Measurements from ENCODE around the gene MPPED1. TPM values are rescaled to one million over a fixed set of nuclear protein-coding genes. Genes with fewer than 3 reads are reported as not detected.

MPPED1 gene
- total RNA-seq, 1 experiment from 2014 or later = not detected

GRCh38 chr22:43540529-43540923 is 128.7 kb downstream of the MPPED1 start:
- Histone ChIP-seq H3K4me1 (ENCODE audit: insufficient read depth, low read length, poor library complexity, severe bottlenecking) (peaks cover 10% of the 10 kb centered on the region), H3K9me3 (ENCODE audit: low read depth, low read length, poor library complexity, severe bottlenecking) (no peaks in the 10 kb centered on the region), H3K27me3 (replicated peaks; ENCODE audit: insufficient read depth, low read depth, low read length, poor library complexity) (no peaks in the 10 kb centered on the region), H3K36me3 (ENCODE audit: insufficient read depth, low read length, poor library complexity, severe bottlenecking) (no peaks in the 10 kb centered on the region), H3K4me3 (ENCODE audit: low read depth, low read length, poor library complexity, severe bottlenecking) (no peak overlapping the region), H3K27ac (ENCODE audit: low read depth, low read length, poor library complexity, severe bottlenecking) (no peak overlapping the region)
- POLR2A ChIA-PET (ENCODE audit: low non-redundant PET) = no interaction called here
- TF ChIP-seq CTCF (conservative IDR thresholded peaks at IDR 0.05; ENCODE audit: low read depth, low read length) = no peak
- TF ChIP-seq EZH2 (IDR thresholded peaks at IDR 0.05; ENCODE audit: borderline replicate concordance, low read depth, low read length, poor library complexity, severe bottlenecking) = no peak
- intact Hi-C loops (cut with micrococcal nuclease; ENCODE audit: unreplicated experiment) = no loop called here
- CTCF ChIA-PET = no interaction called here
- no TSS peak for BruUV-seq (replicated peaks)
- DNase-seq (ENCODE audit: low spot score) = no peak

- ChIA-PET POLR2A (ENCODE audit: low non-redundant PET) (no interaction called here), CTCF (no interaction called here)
- Histone ChIP-seq H3K27ac (ENCODE audit: low read depth, low read length, poor library complexity, severe bottlenecking) (no peak overlapping the region), H3K9me3 (ENCODE audit: low read depth, low read length, poor library complexity, severe bottlenecking) (no peaks in the 10 kb centered on the region), H3K36me3 (ENCODE audit: insufficient read depth, low read length, poor library complexity, severe bottlenecking) (no peaks in the 10 kb centered on the region), H3K4me3 (ENCODE audit: low read depth, low read length, poor library complexity, severe bottlenecking) (no peak overlapping the region), H3K27me3 (replicated peaks; ENCODE audit: insufficient read depth, low read depth, low read length, poor library complexity) (no peaks in the 10 kb centered on the region), H3K4me1 (ENCODE audit: insufficient read depth, low read length, poor library complexity, severe bottlenecking) (peaks cover 10% of the 10 kb centered on the region)
- no peak for DNase-seq (ENCODE audit: low spot score)
- intact Hi-C loops (cut with micrococcal nuclease; ENCODE audit: unreplicated experiment) = no loop called here
- no peak for TF ChIP-seq EZH2 (IDR thresholded peaks at IDR 0.05; ENCODE audit: borderline replicate concordance, low read depth, low read length, poor library complexity, severe bottlenecking)
- no TSS peak for BruUV-seq (replicated peaks)
Observed at GRCh38 chr22:43541022-43541421, 129.2 kb downstream of the MPPED1 start.

- POLR2A ChIA-PET (ENCODE audit: low non-redundant PET) = no interaction called here
- Histone ChIP-seq H3K27ac (ENCODE audit: low read depth, low read length, poor library complexity, severe bottlenecking) (no peak overlapping the region), H3K4me3 (ENCODE audit: low read depth, low read length, poor library complexity, severe bottlenecking) (no peak overlapping the region), H3K9me3 (ENCODE audit: low read depth, low read length, poor library complexity, severe bottlenecking) (no peaks in the 10 kb centered on the region), H3K4me1 (ENCODE audit: insufficient read depth, low read length, poor library complexity, severe bottlenecking) (peaks cover 10% of the 10 kb centered on the region), H3K36me3 (ENCODE audit: insufficient read depth, low read length, poor library complexity, severe bottlenecking) (no peaks in the 10 kb centered on the region), H3K27me3 (replicated peaks; ENCODE audit: insufficient read depth, low read depth, low read length, poor library complexity) (no peaks in the 10 kb centered on the region)
- intact Hi-C loops (cut with micrococcal nuclease; ENCODE audit: unreplicated experiment) = no loop called here
- no TSS peak for BruUV-seq (replicated peaks)
- CTCF ChIA-PET = no interaction called here
- no peak for DNase-seq (ENCODE audit: low spot score)
- TF ChIP-seq EZH2 (IDR thresholded peaks at IDR 0.05; ENCODE audit: borderline replicate concordance, low read depth, low read length, poor library complexity, severe bottlenecking) (no peak), CTCF (conservative IDR thresholded peaks at IDR 0.05; ENCODE audit: low read depth, low read length) (no peak)
Observed at GRCh38 chr22:43541462-43542407, 129.9 kb downstream of the MPPED1 start.

Data from A673 (cell line).